DND-41 (cell line): ENCODE data around the gene TRPM3.

Source experiments
- EZH2 ChIP-seq: IDR thresholded peaks from 3 replicates; pipeline ENCODE4 v1.6.1; 2012; ENCODE audit warnings: borderline replicate concordance, low read depth, mild to moderate bottlenecking, moderate library complexity, low read length, inconsistent platforms; ENCODE audit not compliant: severe bottlenecking
- TF ChIP-seq, protein P1 (sequence below): IDR thresholded peaks from 2 replicates; pipeline ENCODE4 v1.5.1; 2012; ENCODE audit warnings: borderline replicate concordance, low read length, moderate library complexity, mild to moderate bottlenecking; ENCODE audit not compliant: poor library complexity, severe bottlenecking; ENCODE audit errors: extremely low read depth

DNA sequence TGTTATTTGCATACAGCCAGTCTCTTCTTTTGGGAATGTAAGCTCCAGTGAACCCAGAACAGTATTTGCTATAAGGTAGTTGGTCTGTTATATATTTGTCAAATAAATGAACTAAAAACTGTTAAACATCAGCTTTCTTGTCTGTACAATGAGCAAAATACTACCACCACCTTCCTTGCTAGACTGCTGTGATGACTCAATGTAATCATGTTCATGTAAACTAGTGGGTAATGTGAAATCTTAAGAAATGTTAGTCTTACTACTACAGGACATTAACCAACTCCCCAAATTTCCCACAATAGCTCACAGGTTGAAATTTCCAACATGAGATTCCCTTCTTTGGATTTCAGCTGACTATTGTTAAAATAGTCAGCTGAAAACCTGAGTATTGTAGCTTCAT is 176.1 kb downstream of the TRPM3 start:
- TF ChIP-seq, protein P1, sequence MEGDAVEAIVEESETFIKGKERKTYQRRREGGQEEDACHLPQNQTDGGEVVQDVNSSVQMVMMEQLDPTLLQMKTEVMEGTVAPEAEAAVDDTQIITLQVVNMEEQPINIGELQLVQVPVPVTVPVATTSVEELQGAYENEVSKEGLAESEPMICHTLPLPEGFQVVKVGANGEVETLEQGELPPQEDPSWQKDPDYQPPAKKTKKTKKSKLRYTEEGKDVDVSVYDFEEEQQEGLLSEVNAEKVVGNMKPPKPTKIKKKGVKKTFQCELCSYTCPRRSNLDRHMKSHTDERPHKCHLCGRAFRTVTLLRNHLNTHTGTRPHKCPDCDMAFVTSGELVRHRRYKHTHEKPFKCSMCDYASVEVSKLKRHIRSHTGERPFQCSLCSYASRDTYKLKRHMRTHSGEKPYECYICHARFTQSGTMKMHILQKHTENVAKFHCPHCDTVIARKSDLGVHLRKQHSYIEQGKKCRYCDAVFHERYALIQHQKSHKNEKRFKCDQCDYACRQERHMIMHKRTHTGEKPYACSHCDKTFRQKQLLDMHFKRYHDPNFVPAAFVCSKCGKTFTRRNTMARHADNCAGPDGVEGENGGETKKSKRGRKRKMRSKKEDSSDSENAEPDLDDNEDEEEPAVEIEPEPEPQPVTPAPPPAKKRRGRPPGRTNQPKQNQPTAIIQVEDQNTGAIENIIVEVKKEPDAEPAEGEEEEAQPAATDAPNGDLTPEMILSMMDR: no peak
- no peak for TF ChIP-seq EZH2
